ENCODE measurements around the gene STRA6.

STRA6 gene

DNA sequence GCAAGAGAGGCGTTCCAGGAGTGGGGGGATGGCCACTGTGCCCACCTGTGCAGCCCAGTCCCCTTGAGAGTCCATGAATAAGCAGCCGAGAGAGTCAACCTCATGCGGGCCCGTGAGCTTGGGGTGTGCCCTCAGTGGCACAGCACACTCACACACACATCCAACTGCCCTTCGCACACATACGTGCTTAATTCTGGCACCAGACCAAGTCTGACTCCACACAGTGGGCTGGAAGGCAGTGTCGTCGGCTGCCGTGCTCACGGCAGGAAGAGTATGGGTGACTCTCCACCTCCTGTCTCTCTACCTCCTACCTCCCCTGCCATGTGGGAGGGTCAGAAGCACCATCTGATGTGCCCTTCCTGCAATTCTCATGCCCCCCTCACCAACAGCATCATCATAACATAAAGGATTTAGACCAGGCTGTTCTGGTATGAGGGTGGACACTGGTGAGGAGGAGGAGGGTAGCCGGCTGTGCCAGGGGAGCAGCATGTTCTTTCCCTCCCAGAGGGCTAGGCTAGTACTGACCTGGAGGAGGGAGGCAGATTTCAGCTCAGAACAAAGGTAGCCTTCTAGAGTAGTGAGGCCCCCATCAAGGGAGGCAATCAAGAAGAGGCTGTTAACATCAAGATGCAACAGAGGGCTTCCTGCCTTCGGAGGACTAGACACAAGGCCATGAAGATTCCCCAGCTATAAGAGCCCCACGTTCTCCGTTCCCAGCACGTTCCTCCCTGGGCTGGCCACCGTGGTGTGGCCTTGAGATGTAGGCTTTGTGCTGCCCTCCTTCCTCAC is 5.3 kb upstream of the STRA6 start:
- no peak for DNase-seq

DNA sequence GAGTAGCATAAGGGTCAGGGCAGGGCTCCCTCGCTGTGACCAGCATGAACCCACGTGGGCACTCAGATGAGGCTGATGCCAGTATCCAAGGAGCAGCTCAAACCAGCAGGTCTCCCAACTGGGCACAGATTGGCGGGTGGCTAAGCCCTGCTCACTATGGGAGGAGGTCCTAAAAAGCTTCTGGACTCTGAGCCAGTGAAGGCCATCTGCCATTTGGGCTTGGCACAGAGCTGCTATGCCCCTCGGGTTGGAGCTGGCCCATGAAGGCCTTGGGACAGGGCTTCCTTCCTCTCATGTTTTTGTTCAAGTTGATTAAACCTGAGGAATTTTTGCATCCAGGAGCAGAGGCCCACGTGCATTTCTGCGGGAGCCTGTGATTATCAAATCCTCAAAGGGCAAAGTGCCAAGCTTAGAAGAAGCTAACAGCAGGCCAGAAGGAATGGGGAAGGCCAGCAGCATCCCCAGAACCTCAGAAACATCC is 4.3 kb upstream of the STRA6 start:
- DNase-seq, result no peak

DNA sequence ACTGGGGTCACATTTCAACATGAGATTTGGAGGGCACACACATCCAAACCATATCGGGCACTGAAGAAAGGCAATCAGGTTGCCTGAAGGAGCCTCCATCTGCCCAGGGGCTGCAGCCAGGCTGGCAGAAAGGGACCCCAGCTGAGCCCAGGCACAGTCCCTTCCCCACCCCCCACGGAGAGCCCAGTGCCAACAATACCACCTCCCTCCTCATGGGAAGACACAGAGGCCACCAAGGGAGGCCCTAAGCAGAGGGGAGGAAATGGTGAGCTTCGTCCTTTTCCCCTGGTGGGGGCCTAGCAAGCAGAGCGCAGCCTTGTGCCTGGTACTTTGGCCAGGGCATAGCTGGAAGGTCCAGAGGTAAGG is 3.0 kb upstream of the STRA6 start:
- DNase-seq, result no peak

DNA sequence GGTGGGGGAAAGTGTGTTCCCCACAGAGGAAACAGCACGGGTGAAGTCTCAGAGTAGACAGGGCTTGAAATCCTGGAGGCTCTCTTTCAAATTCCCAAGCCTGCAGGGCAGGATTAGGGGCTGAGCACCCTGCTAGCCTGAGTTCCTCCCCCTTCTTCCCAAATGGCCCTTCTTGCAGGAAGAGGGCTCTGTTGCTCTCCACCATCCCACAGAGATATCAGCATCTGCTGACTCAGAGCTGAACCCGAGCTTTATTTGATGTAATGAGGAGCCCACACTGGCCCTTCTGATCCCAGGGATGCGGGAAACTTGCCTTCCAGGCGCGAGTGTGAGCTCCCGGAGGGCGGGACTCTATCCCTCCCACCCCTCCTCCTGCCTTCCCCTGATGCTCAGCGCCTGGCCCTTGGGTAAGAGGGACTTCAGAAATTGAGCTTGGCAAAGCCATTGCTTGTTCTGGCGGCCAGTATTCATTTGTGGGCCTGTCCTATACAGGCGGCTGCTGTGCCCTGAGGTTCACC is 1.4 kb upstream of the STRA6 start:
- DNase-seq, result no peak

DNA sequence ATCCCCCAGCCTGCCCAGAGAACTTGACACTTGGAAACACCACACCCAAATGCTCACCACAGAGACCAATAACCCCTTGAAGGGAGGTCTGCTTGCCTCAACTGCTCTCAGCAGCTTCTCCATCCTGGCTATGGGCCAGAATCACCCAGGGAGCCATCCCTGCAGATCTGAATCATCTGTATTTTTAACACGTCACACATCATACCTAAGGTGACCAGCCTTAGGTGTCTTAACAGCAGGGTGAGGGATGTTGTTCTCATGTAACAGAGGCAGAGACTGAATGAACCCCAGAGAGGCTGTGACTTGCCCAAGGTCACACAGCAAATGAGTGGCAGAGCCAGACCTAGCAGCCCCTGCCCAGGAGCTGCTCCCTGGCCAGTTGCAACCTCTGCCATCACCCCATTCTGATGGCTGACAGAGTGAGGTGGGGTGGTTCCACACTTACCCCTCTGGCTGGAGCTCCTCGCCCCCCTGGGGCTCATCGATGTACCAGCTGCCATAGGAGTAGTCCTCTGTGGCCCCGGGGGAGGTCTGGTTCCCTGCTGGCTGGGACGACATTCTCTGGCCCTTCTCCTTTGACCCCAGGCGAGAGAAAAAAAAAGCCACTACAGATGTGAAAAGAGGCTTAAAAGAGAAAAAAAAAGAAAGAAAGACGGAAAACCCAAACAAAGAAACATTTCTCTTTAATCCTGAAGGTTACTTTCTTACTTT is 722 bp downstream of the STRA6 start:
- no peak for DNase-seq

DNA sequence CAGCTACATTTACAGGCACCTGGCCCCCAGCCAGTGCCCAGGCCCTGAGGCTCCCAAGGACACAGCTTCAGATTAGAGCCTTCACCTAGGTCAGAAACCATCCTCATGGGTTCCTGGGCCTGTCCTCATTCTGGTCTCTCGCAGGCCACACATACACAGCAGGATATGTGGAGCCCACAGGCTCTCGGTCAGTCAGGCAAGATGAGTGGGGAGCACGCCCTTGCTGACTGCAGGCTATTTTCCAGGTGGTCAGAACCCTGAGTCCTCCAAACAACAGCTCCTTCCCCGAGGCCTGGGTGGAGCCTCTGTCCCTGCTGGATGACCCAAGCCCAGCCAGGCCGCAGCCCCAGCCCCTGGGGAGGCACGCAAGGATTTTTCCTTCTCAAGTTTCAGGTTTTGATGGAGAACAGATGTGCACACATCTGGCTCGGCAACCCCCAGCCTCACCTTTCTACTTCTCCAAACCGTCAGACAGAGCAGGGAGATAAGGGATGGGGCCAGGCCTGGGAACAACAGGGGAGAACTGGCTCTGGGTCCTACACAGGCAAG is 1.6 kb downstream of the STRA6 start:
- DNase-seq, result no peak

DNA sequence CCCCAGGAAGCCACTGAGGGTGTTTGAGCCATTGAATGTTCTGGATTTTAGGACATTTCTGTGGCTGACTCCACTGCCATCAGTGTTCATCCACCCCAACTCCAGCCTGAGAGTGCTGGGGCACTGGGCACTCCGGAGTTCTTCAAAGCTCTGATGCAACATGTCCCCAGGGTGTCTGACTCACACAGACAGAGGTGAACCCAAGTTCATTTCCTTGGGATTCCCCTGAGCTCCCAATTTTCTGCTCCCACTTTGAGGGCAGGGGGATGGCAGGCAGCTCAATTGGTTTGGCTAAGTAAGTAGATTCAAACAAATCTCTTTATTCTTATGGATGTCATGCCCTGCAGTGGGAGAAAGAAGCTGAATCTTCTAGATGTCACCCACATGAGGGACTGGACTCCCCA is 2.2 kb downstream of the STRA6 start:
- no peak for DNase-seq

DNA sequence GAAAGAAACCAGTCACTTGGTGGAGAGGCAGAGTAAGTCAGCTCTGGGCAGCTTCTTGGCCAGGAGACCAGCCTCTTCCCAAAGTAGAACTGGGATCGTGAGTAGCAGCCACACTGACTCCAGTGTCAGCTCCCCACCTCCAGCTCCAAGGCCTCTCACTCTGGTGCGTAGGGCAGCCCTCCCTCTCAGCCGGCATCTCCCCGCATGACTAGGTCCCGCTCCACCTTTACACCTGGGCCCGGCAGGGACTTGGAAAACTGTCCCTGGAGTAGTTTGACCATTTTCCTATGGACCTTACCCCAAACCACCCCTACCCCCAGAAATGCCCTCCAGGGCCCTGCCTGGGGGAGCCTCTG is 3.3 kb downstream of the STRA6 start:
- DNase-seq, result no peak

DNA sequence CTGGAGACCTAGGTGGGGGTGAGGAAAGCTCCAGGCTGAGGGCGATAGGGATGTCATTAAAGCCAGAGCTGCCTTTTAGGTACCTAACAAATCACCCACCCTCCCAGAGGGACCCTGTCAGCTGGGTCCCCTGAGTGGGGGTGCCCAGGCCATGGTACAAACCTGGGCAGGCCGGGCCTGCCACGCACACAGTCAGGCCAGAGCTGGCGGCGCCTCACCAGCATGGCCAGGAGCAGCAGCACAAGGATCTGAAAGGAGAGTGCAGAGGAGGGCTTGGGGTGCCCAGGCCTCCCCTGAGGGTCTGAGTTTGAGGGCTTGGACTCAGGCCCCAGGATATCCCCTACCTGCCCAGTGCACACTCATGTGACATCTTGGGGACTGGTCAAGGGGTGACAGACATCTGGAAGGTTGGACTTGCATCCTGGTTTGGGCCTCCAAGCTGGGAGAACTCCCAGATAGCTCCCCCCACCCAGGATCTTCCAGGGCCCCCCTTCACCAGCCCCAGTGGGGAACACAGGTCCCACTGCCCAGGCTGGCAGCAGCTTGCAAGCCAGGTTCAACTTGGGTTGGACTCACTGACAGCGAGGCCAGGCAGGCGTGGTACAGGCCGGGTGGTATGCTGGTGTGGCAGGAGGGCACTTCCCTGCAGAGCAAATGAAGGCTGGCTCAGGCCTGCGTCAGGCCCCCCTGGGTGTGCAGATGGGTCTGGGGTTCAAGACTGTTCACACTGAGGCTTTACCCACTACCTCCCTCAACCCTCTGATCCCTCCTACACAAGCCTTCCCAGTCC is 5.2 kb downstream of the STRA6 start:
- no peak for DNase-seq

DNA sequence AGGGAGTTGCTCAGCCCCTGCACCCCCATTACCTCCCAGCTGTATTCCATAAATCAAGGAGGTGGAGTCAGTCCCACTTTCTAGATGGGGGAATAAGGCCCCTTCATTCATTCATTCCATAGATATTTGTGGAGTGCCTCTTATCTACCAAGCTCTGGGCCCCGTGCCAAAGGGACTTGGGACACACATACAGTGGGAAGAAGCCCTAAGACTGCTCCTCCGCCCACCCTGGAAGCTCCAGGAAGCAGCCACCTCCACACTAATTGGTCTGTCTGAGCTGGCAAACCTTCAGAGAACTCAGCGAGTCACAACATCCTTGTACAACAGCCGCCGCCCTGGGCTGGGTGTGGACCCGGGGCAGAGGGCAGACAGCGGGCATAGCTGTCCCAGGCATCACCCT is 6.4 kb downstream of the STRA6 start:
- DNase-seq, result no peak

DNA sequence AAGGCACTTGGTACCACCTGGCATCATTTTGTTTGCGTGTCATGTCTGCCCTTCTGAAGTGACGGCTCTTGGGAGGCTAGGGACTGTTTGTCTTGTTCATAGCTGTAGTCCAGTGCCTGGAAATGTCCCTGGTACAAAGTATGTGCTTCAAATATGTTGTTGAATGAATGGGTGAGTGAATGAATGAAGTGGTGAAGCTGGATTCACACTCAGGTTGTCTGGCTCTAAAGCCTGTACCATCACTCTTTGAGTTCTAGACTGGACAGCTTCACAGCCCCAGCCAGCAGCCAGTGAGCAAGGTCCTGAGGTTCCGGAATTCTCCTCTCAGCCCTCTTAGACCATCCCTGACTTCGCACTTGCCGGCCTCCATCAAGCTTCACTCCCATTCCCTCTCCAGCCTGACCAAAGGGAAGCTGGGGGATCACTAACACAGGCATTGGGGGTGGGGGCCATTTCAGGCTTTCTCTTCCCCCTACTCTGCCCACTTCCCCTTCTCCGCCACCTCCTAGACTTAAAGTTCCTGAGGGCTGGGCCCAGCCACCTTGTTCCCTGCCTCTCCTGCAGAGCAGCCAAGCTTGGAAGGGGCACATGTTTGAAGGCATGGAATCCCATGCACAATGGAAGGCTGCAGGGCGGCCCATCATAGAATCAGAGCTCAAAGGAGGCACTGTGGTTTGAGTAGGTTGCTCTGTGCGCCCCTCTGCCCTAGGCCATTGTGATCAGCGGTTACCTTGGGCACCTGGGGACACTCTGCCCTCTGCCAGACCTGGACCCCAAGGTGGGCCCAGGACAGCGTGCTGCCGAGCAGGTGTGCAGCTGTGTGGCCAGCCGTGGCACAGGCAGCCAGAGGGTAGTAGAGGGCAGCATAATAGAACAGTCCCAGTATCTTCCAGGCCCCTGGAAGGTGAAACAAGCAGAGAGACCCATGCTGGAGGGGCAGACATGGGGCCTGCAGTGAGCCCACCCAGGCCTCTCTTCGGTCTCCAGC is 7.7 kb downstream of the STRA6 start:
- DNase-seq, result no peak

DNA sequence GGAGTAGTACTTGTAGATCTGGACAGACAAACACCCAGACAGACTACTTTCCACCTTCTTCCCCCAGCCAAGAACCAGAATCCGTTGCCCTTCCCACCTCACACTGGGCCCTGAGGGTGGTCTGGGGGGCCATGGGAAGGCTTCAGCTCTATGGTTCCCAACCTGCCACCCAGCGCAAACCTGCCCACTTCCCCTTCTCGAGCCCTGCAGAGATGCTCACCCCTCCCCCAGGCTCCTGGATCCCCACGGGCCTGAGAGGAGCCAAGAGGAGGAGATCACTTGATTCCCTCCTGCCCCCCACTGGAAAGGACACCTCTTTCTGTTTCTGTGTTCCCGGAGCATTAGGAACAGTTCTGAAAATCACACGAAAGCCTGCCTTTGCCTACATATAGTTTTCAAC is 8.7 kb downstream of the STRA6 start:
- DNase-seq, result no peak

DNA sequence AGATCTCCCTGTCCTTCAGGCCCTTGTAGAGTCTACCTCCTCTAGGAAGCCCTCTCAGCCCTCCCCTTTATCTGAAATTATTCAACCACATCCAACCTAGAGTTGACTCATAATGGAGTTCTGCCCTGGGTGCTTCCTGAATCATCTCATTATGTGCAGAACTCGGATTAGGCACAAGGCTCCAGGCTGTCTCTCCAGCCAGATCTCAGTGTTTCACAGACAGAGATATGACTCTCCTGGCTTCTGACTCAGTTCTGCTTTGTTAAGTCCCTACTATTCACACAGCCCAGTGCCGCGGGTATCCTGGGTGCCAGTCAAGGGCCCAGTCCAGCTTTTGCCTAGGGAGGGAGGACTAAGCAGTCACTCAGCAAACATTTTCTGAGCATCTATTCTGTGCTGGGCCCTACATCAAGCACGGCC is 9.3 kb downstream of the STRA6 start:
- no peak for DNase-seq

DNA sequence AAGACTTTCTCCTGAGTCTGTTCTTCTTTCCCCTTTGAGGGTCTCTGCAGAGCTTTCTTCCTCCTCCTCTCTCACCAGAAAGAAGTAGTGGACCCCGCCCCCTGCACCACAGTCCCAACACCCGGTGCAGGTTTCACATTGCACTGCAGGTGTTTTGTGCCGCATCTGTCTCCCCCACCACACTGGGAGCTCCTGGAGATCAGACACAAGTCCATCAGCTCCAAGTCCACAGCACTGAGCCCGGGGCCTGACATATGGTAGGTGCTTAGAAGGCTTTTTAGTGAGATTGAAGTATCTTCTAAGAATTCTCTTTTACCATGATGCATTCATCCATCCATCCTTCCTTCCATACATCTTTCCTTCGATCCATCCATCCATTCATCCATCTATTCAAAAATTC is 9.8 kb downstream of the STRA6 start:
- no peak for DNase-seq

DNA sequence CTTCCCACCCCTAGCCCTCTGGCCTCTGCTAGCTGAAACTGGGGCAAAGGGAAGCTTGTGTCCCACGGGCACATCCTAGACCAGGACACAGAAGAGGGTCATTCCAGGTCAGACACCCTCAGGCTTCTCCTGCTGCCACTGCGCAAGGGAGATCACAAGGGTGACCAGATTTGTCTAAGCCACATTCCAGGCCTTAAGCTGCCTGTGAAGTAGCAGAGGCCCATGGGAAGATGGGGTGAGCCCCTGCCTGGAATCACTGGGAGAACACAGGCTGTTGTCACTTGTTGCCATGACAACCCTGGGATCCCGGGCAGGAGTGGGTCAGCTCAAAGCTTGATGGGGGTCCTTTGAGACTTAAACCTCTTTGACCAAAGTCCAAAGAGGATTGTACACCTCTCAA is 10.8 kb downstream of the STRA6 start:
- DNase-seq, result no peak

DNA sequence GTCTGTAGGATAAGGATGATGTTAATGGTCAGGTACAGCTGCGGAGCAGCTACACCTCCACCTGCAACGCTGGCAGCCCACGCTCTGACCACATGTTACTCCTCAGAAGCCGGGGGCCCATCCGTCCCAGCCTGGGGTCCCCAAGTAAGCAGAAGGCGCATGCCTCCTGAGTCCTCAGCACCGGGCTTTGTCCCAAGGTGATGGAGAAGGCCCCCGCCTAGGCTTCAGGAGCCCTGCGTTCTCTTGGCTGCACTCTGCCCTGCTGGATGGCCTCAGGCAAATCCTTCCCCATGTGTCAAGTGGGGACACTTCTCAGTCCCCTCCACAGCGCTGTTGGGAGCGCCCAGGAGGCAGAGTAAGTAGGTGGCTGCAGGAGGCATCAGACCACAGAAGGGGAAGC is 14.4 kb downstream of the STRA6 start:
- no peak for DNase-seq

DNA sequence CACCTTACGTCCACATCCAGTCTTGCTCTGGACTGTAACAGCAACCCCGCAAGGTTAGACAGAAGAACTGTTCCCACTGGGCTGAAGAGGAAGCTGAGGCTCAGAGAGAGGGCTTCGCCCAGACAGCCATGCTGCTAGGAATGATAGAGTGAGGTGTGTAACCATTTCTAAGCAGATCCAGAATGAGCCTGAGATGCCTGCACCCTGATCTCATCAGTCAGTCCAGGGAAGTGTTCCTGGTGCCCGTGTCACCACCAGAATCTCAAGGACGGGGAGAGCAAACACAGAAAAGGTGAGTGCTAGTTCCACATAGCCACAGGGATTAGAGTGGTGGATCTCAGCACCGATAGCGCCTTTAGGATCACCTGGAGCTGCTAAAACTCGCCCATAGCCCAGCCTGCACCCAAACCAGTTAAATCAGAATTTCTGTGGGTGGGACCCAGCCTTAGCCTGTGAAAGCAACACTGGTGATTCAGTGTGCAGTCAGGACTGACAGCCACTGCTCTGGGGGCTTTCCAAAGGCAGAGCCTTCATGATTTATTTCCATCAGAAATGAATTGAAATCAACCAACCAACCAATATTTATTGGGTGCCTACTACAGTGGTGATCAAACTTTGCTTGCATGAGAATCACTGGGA is 16.8 kb downstream of the STRA6 start:
- no peak for DNase-seq

DNA sequence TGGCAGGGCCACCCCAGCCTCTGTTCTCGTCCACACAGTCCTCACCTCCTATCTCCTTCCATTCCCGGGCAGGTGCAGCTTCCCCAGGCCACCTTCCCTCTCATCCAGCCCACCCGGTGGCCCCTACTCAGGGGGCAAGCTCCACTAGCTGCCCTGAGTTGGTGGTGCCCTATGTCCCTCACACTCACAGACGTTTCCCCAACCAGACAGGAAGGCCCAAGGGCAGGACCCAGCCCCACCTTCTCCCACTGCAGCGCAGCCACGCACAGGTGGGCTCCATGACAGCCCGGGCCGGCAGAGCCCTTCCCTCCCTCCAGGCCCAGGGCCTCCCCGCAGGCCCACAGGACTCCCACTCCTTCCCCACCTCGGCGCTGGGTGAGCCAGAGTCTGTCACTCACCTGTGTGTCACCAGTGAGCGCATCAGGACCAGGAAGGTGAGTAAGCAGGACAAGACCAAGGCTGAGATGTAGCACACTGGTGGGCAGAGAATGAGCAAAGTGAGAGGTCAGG is 17.9 kb downstream of the STRA6 start:
- no peak for DNase-seq

DNA sequence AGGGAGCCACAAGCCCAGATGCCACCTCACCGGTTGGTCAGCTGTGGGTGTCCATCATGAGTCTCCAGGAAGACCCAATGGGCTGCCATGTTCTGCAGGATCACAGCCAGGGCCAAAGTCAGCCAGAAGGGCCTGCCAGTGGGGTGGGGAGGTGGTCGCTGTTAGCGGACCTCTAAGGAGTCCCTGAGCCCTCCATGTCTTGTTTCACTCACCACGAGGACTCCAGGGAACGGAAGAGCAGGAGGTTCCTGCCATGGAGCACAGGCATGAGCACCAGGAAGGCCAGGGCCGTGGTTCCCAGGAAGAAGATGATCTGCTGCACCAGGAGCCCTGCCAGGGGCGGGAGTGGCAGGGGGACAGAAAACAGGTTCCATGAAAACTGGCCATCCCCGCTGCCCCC is 20.5 kb downstream of the STRA6 start:
- DNase-seq, result no peak

DNA sequence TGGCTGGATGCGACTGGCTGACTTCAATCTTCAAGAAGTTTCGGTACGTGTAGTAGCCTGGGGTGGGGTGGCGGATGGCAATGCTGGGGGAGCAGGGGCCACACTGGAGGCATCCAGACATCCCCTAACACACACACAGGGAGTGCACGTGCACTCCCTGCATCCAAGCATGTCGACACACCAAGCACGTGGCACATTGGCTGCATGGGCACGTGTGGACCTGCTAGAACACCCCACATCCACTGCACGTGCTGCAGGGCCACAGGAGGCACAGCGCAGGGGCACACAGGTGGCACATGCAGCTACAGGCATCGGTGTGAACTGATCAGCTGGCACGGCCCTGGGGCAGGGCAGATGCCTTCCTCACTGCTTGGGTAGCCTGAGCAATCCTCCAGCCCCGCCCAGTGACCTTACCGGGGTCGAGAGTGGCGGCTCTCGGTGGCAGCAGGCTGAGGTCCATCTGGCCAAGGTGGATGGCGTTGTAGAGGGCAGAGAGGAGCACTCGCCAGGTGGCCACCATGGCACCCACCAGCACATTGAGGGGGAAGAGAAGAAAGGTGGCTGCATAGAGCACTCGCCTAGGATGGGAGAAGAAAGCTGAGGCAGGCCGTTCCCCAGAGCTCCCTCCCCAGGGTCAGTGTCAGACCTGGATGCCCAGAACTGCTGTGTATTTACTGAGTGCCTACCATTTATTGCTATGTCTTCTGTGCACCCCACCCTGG is 21.5 kb downstream of the STRA6 start:
- DNase-seq, result no peak

Data from CD4-positive, alpha-beta T cell treated with Interleukin-21 for 1 hour (primary cell).